Testis (tissue), 2 donors: Measurements from ENCODE around the gene PRDM2.

Experiments used
- POLR2A ChIP-seq: fragments of 450-650 bp; IDR thresholded peaks from one replicate; pipeline ENCODE4 v1.6.1; 2017; ENCODE audit warnings: antibody characterized with exemption, mild to moderate bottlenecking, moderate library complexity
- TF ChIP-seq, protein P1 (sequence below), 3 experiments: fragments of 450-650 bp in 2 of 3; fragments of 200-600 bp in 1 of 3; sonication (generic) in 1 of 3; IDR thresholded peaks; one replicate each; pipeline ENCODE4 v1.5.1; 2016 to 2019; ENCODE audit warnings: antibody characterized with exemption in 3 of 3, mild to moderate bottlenecking in 2 of 3, moderate library complexity in 1 of 3

DNA sequence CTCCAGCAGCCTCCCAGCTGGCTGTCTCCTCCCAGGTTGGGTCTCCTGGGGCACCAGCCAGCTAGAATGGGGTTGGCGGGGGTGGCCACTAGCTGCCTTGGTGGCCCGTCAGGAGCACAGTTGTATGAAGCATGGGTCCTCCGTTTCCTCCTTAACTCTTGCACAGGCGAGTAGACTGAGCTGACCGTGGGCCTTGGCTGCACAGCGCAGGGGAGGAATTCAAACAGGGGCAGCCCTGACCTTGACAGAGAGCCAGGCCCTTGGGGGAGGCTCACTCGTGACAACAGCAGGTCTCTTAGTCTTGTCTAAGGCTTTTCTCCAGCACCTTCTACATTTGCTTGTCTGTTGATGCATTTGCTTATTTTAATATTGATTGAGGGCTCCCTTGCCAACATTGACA is 114.1 kb downstream of the PRDM2 start:
- TF ChIP-seq, protein P1, sequence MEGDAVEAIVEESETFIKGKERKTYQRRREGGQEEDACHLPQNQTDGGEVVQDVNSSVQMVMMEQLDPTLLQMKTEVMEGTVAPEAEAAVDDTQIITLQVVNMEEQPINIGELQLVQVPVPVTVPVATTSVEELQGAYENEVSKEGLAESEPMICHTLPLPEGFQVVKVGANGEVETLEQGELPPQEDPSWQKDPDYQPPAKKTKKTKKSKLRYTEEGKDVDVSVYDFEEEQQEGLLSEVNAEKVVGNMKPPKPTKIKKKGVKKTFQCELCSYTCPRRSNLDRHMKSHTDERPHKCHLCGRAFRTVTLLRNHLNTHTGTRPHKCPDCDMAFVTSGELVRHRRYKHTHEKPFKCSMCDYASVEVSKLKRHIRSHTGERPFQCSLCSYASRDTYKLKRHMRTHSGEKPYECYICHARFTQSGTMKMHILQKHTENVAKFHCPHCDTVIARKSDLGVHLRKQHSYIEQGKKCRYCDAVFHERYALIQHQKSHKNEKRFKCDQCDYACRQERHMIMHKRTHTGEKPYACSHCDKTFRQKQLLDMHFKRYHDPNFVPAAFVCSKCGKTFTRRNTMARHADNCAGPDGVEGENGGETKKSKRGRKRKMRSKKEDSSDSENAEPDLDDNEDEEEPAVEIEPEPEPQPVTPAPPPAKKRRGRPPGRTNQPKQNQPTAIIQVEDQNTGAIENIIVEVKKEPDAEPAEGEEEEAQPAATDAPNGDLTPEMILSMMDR (IDR thresholded peaks at IDR 0.05) = no peak
- TF ChIP-seq POLR2A = no peak
